GM23338 (cell line): ENCODE measurements around the gene C1orf21. TPM values are rescaled to one million over a fixed set of nuclear protein-coding genes. Genes with fewer than 3 reads are reported as not detected.

Experiments
- ATAC-seq: fragments of 200-7000 bp; cut with Tn5 transposase; 3 replicates; pipeline ENCODE4 v1.9.1; 2020
- DNase-seq: peaks from one replicate; pipeline ENCODE4 v3.0.0-alpha.2; 2015; ENCODE audit warnings: low spot score
- H2AFZ ChIP-seq: fragments of 200-600 bp; sonication (generic); 2 replicates; pipeline ENCODE4 v1.8.0; 2016; ENCODE audit warnings: antibody characterized with exemption, mild to moderate bottlenecking, moderate library complexity
- H3F3A ChIP-seq: fragments of 200-600 bp; sonication (generic); replicated peaks from 2 replicates; pipeline ENCODE4 v1.8.0; 2017; ENCODE audit warnings: antibody characterized with exemption, mixed run types, low read depth
- H3K27ac ChIP-seq: fragments of 200-600 bp; sonication (generic); 2 replicates; pipeline ENCODE4 v1.6.1; 2016; ENCODE audit warnings: low read depth
- H3K27me3 ChIP-seq: fragments of 200-600 bp; sonication (generic); 2 replicates; pipeline ENCODE4 v1.8.0; 2016; ENCODE audit warnings: mild to moderate bottlenecking, mixed run types, moderate library complexity; ENCODE audit not compliant: insufficient read depth
- H3K36me3 ChIP-seq: fragments of 200-600 bp; sonication (generic); 2 replicates; pipeline ENCODE4 v1.8.0; 2016; ENCODE audit warnings: mild to moderate bottlenecking; ENCODE audit not compliant: insufficient read depth
- H3K4me1 ChIP-seq: fragments of 200-600 bp; sonication (generic); 2 replicates; pipeline ENCODE4 v1.8.0; 2016; ENCODE audit warnings: mild to moderate bottlenecking, moderate library complexity; ENCODE audit not compliant: insufficient read depth
- H3K4me2 ChIP-seq: fragments of 200-600 bp; sonication (generic); 2 replicates; pipeline ENCODE4 v1.7.1; 2017; ENCODE audit warnings: mixed run types
- H3K4me3 ChIP-seq: fragments of 200-600 bp; sonication (generic); 2 replicates; pipeline ENCODE4 v1.6.1; 2016; ENCODE audit warnings: mixed run types
- H3K79me2 ChIP-seq: fragments of 200-600 bp; sonication (generic); replicated peaks from 2 replicates; pipeline ENCODE4 v1.8.0; 2017; ENCODE audit warnings: mild to moderate bottlenecking; ENCODE audit not compliant: insufficient read depth
- H3K9me2 ChIP-seq: fragments of 200-600 bp; sonication (generic); 2 replicates; pipeline ENCODE4 v1.8.0; 2017; ENCODE audit not compliant: insufficient read depth
- H4K20me1 ChIP-seq: fragments of 200-600 bp; sonication (generic); replicated peaks from 2 replicates; pipeline ENCODE4 v1.8.0; 2017; ENCODE audit warnings: mild to moderate bottlenecking; ENCODE audit not compliant: insufficient read depth
- H3K27ac Mint-ChIP-seq: 2 replicates; pipeline ENCODE4 v1.8.0; 2020; ENCODE audit warnings: inconsistent platforms, mild to moderate bottlenecking, moderate library complexity, mixed read lengths
- H3K27me3 Mint-ChIP-seq: 3 replicates; pipeline ENCODE4 v1.8.0; 2022; ENCODE audit warnings: low read depth, mild to moderate bottlenecking, moderate library complexity, mixed read lengths, inconsistent platforms; ENCODE audit not compliant: insufficient read depth, poor library complexity
- H3K36me3 Mint-ChIP-seq: 3 replicates; pipeline ENCODE4 v1.8.0; 2021; ENCODE audit warnings: low read depth, mild to moderate bottlenecking, inconsistent platforms, moderate library complexity, mixed read lengths
- H3K4me1 Mint-ChIP-seq: 3 replicates; pipeline ENCODE4 v1.8.0; 2020; ENCODE audit warnings: mild to moderate bottlenecking, inconsistent platforms, mixed read lengths
- H3K4me3 Mint-ChIP-seq: 3 replicates; pipeline ENCODE4 v1.8.0; 2021; ENCODE audit warnings: moderate library complexity, mild to moderate bottlenecking, inconsistent platforms, mixed read lengths
- H3K9me3 Mint-ChIP-seq: 3 replicates; pipeline ENCODE4 v1.8.0; 2020; ENCODE audit warnings: moderate library complexity, mild to moderate bottlenecking, inconsistent platforms, mixed read lengths
- CREB1 ChIP-seq: fragments of 250-450 bp; sonication (Bioruptor Pico); IDR thresholded peaks from 2 replicates; pipeline ENCODE4 v1.5.0; 2020; ENCODE audit warnings: low read depth, mild to moderate bottlenecking, moderate library complexity
- CTCF ChIP-seq, 2 experiments: fragments of 200-600 bp in 1 of 2; sonication (generic) in 1 of 2; conservative IDR thresholded peaks; 2 replicates each; pipeline versions ENCODE4 v1.5.1 to v1.6.1; 2016 to 2017; ENCODE audit warnings: antibody characterized with exemption in 2 of 2, low read depth in 2 of 2, mild to moderate bottlenecking in 2 of 2, moderate library complexity in 1 of 2
- EZH2phosphoT487 ChIP-seq: fragments of 200-600 bp; sonication (generic); IDR thresholded peaks from one replicate; pipeline ENCODE4 v1.8.1; 2018; ENCODE audit warnings: antibody characterized with exemption; ENCODE audit not compliant: unreplicated experiment
- JUNB ChIP-seq: IDR thresholded peaks from one replicate; pipeline ENCODE4 v1.6.1; 2016; ENCODE audit warnings: antibody characterized with exemption; ENCODE audit not compliant: unreplicated experiment
- NANOG ChIP-seq: IDR thresholded peaks from 2 replicates; pipeline ENCODE4 v1.6.1; 2016; ENCODE audit warnings: antibody characterized with exemption, borderline replicate concordance
- REST ChIP-seq: IDR thresholded peaks from one replicate; pipeline ENCODE4 v1.6.1; 2018; ENCODE audit warnings: antibody characterized with exemption; ENCODE audit not compliant: unreplicated experiment
- ZNF114 ChIP-seq: fragments of 250-450 bp; sonication (Bioruptor Pico); IDR thresholded peaks from 2 replicates; pipeline ENCODE4 v1.5.0; 2020; ENCODE audit warnings: mild to moderate bottlenecking, moderate library complexity
- ZNF331 ChIP-seq: fragments of 250-450 bp; sonication (Bioruptor Pico); IDR thresholded peaks from 2 replicates; pipeline ENCODE4 v1.5.0; 2020; ENCODE audit warnings: low read depth, mild to moderate bottlenecking, moderate library complexity
- ZNF462 ChIP-seq: fragments of 250-450 bp; sonication (Bioruptor Pico); IDR thresholded peaks from 2 replicates; pipeline ENCODE4 v1.5.0; 2020; ENCODE audit warnings: mild to moderate bottlenecking, moderate library complexity
- polyA plus RNA-seq: library from polyadenylated mRNA; unstranded; fragments of >200 nt; fragmentation: Nextera tagmentation; extraction: Ambion mirVana; gene quantifications from 2 replicates; pipeline ENCODE4 v1.2.1, GENCODE V29; 2016
- total RNA-seq: library from RNA; depleted of rRNA; stranded (reverse); fragments of >200 nt; shearing (Covaris generic); gene quantifications from 2 replicates; pipeline ENCODE4 v1.2.3, GENCODE V29; 2014

The C1orf21 gene
- total and polyA plus RNA-seq, 2 experiments from 2014 or later, result 28.0 to 40.4 TPM

- TF ChIP-seq ZNF462 (no peak), NANOG (no peak), REST (no peak), ZNF114 (CRISPR knock-in tag) (no peak)
These were observed 228.5 kb downstream of the C1orf21 start (continued) for GRCh38 chr1:184615301-184615700.

- H3K27ac ChIP-seq, result no peak overlapping the region
- H3K4me3 ChIP-seq, result no peak overlapping the region
- no peak for DNase-seq
- no peaks in the 10 kb centered on the region; the same call in 1 of the 2 replicates for H4K20me1 ChIP-seq
- no peak overlapping the region for H3K4me2 ChIP-seq
- no peaks in the 10 kb centered on the region; the same call in 1 of the 2 replicates for H3K4me1 ChIP-seq
- no peak overlapping the region for H2AFZ ChIP-seq
- Mint-ChIP-seq H3K9me3 (no peaks in the 10 kb centered on the region), H3K27me3 (no peaks in the 10 kb centered on the region), H3K27ac (no peak overlapping the region), H3K36me3 (no peaks in the 10 kb centered on the region; the same call in 2 of the 3 replicates), H3K4me3 (no peak overlapping the region), H3K4me1 (peaks cover 2% of the 10 kb centered on the region; the same call in 2 of the 3 replicates)
- H3K36me3 ChIP-seq, result no peaks in the 10 kb centered on the region
- no peaks in the 10 kb centered on the region for H3K27me3 ChIP-seq
- H3K9me2 ChIP-seq, result 0 out of 2 replicates have a peak, but pooled peaks cover under 1% of the 10 kb centered on the region
- ATAC-seq, result no peak
- 0 out of 2 replicates have a peak, but pooled peaks cover 3% of the 10 kb centered on the region for H3F3A ChIP-seq
- H3K79me2 ChIP-seq, result no peaks in the 10 kb centered on the region
- no peak for TF ChIP-seq JUNB
- no peak for TF ChIP-seq CREB1
- no peak for TF ChIP-seq ZNF331
- no peak for TF ChIP-seq REST
- no peak for TF ChIP-seq EZH2phosphoT487
- no peak for TF ChIP-seq CTCF (conservative IDR thresholded peaks at IDR 0.05; ENCODE audit: low read depth in 2 of 2)
These were observed 229.7 kb downstream of the C1orf21 start for GRCh38 chr1:184616504-184616903.
